HG03521 (cell line): ENCODE data around the gene KRT35.

Experiments used
- ATAC-seq: cut with Tn5 transposase; IDR thresholded peaks from one replicate; pipeline ENCODE4 v1.9.1; 2021; ENCODE audit warnings: mild to moderate bottlenecking, moderate library complexity; ENCODE audit not compliant: unreplicated experiment

Gene KRT35

DNA sequence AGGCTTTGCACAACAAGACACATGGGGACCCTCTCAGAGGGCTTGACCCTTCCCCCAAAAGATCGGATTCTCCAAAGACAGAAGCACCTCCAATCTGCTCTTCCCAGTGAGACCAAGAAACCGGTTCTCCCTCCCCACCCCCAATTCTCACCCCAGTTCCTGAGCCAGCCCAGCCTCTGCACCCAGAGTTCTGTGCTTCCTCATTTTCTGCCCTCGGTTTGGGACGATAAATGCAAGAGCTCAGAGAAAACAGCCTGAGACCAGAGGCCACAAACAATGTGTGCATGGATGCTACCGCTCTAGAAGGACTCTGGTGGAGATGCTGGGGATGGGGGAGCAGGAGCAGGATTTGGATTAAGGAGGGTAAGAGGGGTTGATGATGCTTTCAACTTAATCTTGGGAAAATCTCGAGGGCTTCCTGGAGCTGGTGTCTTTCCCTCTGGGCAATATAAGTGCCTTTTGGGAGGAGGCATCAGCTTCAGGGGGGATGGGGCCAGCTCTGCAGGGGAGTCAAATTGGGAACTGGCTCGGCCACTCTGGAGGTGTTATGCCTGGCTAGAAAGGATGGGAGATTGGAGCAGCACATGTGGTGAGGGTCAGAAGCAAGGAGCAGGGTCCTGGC lies 31.7 kb upstream of the KRT35 start:
- no peak for ATAC-seq

GRCh38 chr17:41511716-41512115 lies 30.8 kb upstream of the KRT35 start:
- no peak for ATAC-seq

- no peak for ATAC-seq
These were observed 30.2 kb upstream of the KRT35 start for GRCh38 chr17:41511116-41511515.

DNA sequence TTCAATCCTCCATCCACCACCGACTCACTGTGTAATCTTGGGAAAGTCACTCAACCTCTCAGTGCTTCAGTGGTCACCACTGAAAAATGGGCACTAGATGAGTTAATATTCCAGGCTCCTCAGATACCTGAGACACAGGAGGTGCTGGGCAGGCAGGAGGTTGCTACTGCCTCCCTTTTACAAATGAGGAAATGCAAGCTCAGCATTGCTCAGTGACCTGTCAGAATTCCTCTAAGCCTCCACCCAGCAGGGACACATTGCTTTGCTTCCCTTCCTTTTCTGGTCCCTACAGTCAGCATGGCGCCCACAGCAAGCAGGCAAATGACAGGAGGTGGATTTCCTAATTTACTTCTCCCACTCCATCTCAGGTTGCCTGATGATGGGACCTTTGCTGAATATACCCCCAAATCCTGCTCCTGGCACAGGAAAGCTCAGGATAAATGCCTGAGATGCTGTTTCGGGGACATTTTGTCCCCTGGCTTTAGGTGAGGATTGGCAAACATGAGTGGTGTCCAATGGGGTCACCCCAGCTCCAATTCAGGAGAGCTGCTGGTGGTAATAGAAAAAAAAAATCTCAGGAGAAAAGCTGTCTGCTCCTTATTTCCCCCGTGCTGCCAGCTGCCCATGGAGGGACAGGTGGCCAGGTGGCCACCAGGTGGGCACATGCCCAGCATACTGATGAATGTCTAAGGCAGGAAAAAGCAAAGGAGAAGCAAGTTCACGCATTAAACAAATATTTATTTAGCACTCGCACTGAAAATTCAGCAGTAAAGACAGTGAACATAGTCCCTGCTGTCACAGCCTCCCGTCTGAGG lies 29.5 kb upstream of the KRT35 start:
- ATAC-seq = no peak

GRCh38 chr17:41507315-41507880 lies 26.4 kb upstream of the KRT35 start:
- ATAC-seq = no peak

GRCh38 chr17:41505809-41506767 lies 25.1 kb upstream of the KRT35 start:
- no peak for ATAC-seq

DNA sequence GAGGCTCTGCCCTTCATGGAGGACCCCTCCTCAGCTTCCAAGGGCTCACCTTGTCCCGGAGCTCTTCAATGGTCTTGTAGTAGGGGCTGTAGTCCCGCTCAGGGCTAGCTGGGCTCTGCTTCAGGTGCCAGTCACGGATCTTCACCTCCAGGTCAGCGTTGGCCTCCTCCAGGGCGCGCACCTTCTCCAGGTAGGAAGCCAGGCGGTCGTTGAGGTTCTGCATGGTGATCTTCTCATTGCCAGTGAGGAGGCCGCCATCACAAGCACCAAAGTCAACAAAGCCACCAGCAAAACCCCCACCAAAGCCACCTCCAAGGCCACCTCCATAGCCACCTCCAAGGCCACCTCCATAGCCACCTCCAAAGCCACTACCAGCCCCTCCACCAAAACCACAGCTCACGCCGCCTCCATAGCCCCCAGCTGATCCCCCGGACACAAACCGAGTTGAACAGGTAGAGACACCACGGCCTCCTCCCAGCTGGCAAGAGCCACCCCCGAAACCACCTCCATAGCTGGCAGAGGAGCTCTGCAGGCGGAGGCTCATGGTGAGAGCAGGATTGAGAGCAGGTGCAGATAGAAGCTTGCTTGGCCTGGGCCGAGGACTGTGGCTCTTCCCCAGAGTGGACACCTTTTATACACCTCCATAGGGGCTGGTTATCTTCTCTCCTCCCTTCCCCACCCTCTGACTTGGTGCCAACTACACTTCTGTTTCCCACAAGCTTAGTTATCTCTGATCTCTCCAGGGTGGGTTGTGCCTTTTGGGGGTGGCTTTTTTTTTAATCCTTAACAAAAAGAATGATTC lies 24.3 kb upstream of the KRT35 start, which contains the start of gene KRT13:
TSS of gene KRT13 (minus strand) at position 606 of the 802 bp plus-strand sequence. CDS start at position 544, 62 bp downstream.
- no peak for ATAC-seq

GRCh38 chr17:41504246-41504977 lies 23.5 kb upstream of the KRT35 start:
- no peak for ATAC-seq

DNA sequence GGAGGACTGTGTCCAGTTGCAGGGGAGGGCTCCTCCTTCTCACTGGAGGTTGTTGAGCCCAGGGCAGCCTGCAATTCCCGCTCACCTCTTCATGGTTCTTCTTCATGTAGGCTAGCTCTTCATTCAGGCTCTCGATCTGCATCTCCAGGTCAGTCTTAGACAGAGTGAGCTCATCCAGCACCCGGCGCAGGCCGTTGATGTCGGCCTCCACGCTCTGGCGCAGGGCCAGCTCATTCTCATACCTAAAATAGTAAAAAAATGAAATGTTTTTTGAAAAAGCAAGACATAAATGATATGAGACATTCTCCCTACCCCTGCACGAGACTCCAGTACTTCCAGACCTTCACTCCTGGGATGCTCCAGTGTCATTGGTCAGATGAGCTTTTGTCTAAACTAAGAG lies 22.3 kb upstream of the KRT35 start:
- ATAC-seq = no peak

DNA sequence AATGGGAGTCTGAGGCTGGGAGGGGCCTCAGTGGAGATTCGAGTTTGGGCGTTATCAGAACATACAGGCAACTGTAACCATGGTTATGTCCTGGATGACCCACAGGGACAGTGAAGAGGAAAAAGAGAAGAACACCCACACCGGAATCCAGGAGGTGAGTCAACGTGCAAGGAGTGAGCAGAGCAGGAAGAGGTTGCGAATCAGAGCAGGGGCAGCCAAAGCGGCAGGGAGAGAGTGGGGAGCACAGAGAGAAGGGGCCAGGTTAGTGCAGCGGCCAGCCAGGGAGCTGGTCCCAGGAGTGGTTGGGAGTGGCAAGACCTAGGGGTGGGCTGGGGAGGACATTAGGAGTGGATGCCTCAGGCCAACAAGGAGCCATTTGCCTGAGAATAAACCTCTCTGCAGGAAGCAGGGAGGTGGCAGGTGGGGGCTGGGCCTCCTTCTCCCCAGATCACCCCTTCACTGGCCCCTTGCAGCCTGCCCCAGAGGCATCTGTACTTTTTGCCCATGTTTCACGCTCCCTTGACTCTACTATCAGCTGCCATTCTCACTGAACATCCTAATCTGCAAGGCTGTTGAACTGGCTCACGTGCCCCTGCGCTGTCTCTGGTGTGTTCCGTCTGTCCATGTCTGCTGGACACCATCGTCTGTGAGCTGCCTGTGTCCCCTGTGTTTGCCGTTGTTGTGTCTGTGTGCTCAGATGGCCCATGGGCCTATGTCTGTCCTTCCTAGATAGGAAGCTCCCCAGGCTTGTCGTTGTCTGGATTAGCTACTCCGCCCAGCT lies 19.4 kb upstream of the KRT35 start:
- ATAC-seq = no peak

DNA sequence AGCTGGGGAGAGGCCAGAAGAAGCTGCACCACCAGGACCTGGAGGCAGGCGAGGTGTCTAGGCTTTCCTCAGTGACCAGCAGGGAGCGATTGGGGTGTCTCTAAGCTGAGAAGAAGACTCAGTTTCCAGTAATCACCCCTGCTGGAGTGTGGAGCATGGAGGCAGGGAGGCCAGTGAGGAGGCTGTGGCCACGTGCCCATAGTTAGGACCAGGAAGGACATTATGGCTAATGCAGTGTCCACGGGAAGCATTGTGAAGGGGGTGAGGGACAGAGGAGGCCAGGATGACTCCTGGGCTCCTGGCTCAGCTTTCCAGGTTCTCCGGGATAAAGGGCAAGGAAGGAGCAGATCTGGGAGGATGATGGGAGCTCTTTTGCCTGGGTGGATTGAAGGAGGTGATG lies 18.8 kb upstream of the KRT35 start:
- ATAC-seq = no peak

GRCh38 chr17:41498276-41498675 lies 17.3 kb upstream of the KRT35 start:
- no peak for ATAC-seq

DNA sequence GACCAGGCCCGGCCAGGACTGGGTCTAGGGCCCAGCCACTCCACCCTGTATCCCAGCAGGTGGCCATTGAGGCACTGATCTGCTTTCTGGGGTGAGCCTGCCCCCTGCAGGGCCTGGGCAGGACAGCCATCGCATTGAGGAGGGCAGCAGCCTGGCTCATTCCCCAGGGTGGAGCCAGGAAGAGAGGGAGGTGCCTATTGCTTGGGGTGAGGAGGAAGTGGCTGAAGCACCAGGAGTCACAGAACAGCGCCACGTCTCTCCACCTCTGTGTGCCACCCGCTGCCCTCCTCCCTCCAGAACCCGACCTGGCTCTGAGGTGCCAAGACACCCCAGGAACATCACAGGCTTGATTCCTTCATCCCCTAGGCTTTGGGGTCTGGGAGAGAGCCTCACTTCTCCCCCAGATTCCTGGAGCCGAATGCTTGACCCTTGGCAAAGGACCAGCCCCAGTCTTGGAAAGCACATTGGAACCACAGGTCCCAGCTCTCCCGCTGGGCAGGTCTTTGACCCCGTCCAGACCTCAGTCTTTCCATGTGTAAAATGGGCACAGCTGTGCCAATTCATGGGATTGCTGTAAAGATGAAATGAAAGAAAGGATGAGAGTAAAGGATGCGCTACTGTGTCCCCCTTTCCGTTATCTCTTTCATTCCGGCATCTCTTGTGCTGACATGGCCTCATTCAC lies 16.0 kb upstream of the KRT35 start:
- peak; percentile 54 for ATAC-seq

DNA sequence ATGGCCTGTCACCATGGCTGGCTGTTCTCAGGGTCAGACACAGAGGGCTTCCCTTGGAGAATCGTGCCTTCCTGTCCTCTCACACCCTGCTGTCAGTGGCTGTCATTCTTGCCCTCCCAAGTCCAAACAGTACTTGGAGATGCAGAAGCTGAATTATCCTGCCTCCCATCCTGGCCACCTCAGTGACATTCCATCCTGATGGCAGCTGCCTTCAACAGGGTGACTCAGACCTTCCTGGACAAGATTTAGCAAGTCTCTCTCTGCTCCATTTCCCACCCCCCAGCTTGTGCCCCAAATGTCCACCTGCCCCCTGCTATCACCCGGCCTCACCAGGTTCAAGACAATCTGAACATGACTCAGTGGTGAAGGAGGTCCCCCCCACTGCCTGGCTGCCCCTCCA lies 13.6 kb upstream of the KRT35 start:
- ATAC-seq = no peak

- no peak for ATAC-seq
These were observed 11.8 kb upstream of the KRT35 start for GRCh38 chr17:41492771-41493170.

GRCh38 chr17:41492351-41492750 lies 11.4 kb upstream of the KRT35 start:
- no peak for ATAC-seq

DNA sequence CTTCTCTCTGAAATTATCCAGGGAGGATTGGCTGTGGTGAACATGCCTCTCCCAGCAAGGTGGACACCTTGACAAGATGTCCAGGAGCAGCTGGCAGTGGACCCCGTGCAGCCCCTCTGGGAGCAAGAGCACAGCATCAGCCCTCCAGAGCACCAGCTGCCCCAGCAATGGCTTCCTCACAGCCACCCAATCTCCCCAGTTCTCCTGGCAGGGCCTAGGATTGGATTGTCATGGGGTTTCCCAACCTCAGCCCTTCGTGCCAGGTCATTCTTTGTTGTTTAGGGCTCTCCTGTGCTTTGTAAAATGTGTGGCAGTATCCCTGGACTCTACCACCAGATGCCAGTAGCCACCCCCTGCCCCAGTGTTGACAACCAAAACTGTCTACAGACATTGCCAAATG lies 10.5 kb upstream of the KRT35 start:
- ATAC-seq = no peak
